SIG-M5 (cell line): Measurements from ENCODE around the gene RBM43.

Experiments used
- DNase-seq: peaks from one replicate; lab custom pipeline; 2025; lab: John Stamatoyannopoulos, UW

The RBM43 gene

DNA sequence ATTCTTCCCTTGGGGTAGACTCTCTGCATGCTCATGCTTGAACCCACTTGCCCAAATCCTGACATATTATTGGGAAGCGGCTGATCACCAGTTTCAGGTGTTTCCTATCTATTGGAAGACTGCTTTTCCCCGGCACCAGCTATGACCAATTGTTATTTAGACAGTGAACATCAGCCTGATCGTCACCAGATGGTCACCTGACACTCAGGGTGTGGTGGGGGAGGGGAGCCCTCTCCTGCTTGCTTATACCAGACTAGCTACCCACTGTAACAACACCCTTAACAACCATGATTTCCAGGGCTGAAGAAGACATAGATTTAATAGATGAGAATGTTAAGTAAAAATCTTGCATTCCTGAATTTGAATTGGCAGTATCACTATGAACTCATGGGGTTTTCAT lies 44.3 kb downstream of the RBM43 start:
- DNase-seq: no peak

DNA sequence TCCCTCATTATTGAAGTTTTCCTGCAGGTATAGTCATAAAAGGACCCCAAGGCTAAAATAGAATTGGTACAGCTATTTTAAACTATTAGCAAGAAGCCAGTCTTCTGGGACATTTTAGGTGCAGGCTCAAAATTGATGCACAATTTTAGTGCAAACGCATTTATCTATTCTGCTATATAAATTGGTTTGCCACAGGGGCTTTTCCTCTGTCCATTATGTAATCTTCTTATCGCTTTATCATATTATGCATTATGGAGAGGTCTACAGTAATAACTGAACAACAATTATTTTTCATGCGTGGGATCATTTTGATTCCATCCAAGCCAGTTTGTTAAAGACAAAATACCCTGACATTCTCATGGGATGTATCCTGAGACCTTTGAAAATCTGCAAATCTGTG lies 54.6 kb downstream of the RBM43 start:
- DNase-seq: no peak

DNA sequence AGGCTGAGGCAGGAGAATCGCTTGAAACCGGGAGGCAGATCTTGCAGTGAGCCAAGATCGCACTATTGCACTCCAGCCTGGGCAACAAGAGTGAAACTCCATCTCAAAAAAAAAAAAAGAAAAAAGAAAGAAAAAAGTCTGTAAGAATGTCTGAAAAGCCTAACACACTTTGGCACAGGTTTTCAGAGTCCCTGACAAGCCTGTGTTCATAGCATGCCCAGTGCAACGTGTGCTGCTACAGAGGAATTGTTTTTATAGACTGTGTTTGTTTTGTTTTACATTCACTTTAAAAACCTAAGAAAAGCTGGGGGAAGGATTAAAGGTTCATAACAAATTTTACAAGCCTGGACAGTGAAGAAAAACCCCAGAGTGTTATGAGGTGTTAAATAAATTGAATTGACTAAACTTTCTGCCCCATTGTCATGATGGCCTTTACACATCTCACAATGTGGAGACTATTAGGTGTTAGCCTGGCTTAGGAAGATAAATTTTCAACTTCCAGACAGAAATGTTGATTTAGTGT lies 55.2 kb downstream of the RBM43 start:
- no peak for DNase-seq

DNA sequence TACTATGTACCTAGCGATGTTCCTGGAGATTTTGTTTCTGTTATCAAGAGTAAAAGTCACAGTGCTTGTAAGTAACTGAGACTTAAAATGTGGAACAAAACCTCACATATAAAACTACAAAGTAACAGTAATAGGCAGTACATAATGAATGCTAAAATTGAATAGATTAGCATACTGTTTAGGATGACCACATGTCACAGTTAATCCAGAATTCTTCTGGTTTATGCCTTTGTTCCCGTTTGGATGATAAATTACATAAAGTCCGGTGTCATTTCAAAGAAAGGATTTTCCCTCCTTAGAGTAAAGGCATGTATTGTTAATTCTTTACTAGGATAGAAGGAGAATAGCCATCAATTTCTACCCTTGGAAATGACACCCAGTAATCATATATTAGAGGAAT lies 56.1 kb downstream of the RBM43 start:
- no peak for DNase-seq

DNA sequence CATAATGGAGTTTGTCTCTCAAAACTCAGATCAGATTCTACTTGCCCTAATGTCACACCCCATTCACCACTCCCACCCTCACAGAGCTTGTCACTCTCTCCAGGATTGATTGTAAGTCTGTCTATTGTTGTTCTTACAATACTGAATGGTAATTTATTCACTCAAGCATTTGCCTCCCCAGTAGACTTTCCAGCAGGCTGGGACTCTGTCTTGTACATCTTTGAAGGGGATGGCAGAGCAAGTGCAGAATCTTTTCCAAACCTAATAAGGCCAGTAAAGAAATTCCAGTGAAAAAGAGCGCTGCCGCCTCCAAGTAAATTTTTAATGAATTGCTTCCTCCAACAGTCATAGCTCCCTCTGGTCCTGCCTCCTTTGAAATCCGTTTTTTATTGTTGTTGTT lies 56.9 kb downstream of the RBM43 start:
- no peak for DNase-seq

DNA sequence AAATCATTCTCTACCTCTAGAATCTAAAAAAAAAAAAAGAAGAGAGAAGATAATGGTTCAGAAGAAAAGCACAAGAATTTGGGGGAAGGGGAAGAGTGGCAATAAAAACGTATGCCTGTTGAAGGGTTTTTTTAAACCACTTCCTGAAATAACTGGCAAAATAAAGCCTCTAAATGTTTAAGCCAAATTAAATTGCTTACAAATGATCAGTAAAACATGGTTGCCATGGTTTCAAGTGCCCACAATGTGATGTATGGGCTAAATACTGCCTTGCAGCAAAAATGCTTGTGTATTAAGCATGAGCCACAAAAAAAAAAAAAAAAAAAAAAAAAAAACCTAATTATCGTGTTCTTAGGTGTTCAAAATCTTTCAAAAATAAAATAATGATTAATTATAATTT lies 60.8 kb downstream of the RBM43 start:
- no peak for DNase-seq

DNA sequence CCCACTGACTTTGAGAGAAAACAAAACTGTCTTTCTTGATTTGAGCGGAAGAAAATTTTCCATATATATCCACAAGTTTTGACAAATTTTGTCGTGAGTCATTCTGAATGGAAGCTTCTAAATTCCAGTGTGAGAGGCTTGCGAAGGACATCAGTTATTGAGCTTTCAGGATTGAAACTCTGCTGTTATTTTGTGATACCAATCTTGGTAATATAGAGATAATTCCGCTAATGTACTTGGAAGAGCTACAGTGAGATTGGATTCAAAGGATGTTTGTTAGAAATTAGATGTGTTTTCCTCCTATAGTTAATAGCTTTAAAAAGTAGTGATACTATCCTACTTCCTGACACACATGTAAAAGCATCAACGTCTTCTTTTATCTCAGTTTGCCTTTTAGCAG lies 61.4 kb downstream of the RBM43 start:
- no peak for DNase-seq

DNA sequence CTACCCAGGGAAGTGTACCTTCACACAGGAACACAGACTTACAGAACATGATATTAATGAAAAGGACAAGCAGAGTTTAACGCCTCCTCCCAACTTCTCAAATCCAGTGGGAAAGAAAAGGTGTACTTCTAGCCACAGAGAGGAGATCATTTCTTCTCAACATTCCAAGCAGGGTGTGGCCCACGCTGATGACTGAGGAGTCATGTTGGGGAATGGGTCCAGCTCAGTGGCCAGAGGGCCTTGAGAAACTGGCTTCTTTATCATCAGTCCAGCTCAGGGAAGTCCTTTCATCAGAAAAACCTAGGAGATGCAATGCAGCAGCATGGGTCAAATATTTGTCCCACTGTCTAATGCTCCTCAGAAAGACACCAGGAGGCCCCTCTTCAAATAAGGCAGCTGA lies 63.0 kb downstream of the RBM43 start:
- no peak for DNase-seq
